GM18508 (cell line): ENCODE data around the gene TRAPPC8.
"Not testable (repeated sequence)": the region's sequence is repeated elsewhere in the genome, so short reads cannot be mapped to it uniquely, and the experiment has no call there.

Source experiments
- ATAC-seq: cut with Tn5 transposase; IDR thresholded peaks from one replicate; pipeline ENCODE4 v1.9.1; 2021; ENCODE audit warnings: moderate number of reproducible peaks; ENCODE audit not compliant: insufficient read depth, unreplicated experiment

TRAPPC8 gene

DNA sequence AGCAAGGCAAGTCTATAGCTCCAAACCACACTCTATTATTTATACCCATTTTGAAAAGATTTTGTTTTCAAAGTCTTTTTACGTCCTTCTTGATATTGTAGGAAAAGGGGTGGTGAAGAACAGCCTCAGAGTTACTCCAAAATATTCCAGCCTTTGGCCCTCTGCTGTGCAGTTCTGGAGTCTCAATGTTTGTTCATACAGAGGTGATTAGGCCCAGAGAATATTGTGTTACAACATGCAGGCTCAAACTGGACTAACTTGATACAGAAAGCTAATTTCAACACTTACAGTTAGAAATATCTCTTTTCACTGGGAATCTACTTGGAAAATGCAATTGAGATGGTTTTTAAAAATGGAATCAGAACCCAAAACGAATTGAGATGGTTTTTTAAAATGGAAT is 141.8 kb downstream of the TRAPPC8 start:
- no peak for ATAC-seq

DNA sequence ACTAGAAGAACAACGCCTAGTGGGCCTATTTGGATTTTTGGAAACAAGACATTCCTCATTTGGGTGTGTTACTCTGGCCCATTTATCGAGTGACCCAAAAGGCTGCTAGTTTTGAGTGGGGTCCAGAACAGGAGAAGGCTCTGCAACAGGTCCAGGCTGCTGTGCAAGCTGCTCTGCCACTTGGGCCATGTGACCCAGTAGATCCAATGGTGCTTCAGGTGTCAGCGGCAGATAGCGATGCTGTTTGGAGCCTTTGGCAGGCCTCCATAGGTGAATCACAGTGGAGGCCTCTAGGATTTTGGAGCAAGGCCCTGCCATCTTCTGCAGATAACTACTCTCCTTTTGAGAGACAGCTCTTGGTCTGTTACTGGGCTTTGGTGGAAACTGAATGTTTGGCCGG is 143.7 kb downstream of the TRAPPC8 start:
- ATAC-seq: not testable (repeated sequence)

DNA sequence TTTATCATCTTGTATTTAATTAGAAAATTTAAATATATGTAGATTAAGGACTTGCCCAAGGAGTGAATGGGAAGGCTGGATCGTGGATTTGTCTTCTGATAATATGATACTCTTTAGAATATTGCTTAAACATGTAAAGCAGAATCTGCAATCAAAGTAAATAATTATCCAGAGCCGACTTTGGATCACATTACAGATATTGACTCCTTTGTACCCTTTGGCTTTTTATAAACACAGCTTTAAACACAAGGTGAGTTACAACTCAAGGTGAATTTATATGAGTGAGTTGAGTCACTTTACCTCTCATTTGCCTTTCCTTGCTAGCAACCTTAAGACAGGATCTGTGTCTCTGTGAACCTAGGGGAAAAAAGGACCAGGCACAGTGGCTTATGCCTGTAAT is 144.5 kb downstream of the TRAPPC8 start:
- no peak for ATAC-seq

DNA sequence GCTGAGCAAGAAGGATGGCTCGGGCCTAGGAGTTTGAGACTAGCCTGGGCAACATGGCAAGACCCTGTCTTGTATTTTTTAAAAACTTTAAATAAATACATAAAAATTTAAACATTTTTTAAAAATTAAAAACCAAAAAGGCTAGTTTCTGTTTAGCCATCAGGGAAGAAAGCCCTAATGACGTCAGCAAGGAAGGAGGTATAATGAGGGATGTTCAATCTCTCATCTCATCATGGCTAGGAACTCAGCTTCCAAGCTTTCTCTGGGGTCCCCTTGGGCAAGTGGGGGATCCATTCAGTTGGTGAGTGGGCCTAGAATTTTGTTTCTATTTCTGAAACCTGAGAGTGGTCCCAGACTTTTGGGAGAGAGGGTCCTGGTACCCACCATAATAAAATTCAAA is 147.2 kb downstream of the TRAPPC8 start:
- ATAC-seq: no peak

DNA sequence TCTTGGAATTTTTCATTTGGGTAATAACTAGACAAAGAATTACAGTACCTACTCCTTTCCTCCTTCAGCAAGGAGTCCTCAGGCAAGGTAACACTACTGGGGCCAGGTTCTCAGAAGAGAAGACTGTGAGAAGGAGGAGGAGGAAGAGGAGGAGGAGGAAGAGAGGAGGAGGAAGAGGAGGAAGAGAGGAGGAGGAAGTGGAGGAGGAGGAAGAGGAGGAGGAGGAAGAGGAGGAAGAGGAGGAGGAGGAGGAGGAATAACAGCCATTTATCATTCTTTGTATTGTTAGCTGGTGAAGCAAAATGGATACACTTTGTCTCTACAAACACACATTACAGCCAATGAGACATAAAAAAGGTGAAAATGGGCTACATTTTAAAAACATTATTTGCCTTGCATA is 149.4 kb downstream of the TRAPPC8 start:
- ATAC-seq: no peak

DNA sequence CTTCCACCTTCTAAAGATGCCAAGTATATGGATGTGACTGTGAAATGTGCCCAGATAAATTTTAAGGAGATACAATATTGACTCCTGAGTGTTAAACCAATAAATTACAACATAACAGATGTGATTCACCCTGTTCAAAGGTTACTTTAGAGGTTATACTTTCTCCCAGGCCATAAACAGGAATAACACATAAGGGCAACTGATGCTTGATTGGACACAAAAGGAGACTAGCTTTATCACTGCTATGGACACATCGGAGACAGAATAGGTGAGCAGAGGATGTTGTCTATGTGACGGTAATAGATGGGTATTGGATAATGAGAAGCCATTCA is 150.4 kb downstream of the TRAPPC8 start:
- ATAC-seq: no peak

DNA sequence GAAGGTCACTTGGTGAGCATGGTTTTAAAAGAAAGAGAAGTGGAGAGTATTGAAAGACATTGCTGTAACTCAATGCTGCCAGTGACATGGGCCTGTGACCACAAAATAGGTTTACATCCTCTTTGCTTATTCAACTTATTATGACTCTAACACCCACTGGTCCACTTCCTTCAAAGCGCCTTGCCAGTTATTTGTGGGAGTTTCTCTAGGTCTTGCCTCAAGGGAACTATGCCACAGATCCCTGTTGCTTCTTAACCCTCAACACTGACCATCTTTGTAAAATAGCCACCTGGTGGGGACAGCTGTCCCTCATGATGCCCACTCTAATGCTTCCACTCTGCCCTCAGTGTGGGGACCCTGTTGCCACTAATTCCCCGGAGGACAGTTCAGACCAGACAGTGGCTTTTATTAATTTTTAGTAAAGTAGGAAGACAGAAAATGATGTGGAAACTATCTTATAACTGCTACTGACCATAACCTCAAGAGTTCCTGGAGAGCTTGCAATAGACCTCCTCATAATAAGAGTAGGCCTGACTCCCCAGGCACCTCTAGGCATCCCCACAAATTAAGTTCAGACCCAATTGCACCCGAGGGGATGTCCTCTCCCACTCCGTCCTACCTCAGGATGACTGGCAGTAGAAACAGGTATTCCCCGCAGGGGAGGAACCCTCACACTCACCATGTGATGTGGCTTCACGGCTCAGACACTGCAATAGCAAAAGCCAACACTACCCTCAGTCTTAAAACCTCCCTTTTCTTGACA is 150.9 kb downstream of the TRAPPC8 start:
- peak; percentile 95 for ATAC-seq

DNA sequence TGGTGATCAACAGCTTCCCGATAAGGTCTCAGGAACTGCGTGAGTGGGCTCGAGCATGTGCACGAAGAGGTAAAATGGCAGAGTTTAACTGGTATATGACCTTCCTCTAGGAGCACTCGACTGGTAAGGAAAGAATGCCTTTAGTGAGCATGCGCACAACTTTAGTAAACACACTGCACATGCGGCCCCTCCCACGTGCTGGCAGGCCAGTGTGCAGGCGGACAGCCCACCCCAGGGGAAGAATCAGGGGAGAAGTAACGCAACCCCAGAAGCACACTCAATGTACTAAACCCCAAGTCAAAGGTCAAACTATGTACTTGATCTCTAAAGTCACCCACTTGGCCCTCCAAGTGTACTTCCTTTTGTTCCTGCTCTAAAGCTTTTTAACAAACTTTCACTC is 153.5 kb downstream of the TRAPPC8 start:
- no peak for ATAC-seq

DNA sequence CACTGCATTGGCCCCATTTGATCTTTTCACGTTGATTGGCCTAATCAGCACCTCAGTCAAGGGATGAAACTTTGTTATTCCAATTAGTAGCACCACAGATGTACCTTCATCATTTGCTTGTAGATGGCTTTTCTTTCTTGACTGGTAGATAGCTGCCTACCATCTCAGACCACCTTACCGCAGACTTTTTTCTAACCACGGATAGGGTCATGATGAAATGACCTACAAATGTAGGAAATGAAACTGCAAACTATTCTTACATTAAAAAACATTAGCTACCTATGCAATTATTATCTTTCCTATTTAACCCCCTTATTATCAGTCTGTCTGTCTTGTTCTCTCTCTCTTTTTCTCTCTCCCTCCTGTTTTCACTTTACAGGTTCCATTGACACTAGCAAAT is 159.9 kb downstream of the TRAPPC8 start:
- ATAC-seq: no peak
